K562 (cell line): ENCODE measurements around the gene TMEM120A. TPM values are rescaled to one million over a fixed set of nuclear protein-coding genes. Genes with fewer than 3 reads are reported as not detected.

ENCODE experiments used
- BRD9 ChIP-seq: fragments of 450-650 bp; IDR thresholded peaks from 2 replicates; pipeline ENCODE4 v1.6.1; 2018; ENCODE audit warnings: low read depth; ENCODE audit not compliant: partially characterized antibody
- CSDE1 ChIP-seq, 2 experiments: fragments of 450-650 bp; IDR thresholded peaks; 2 replicates each; pipeline ENCODE4 v1.6.1; 2016; ENCODE audit warnings: mild to moderate bottlenecking in 1 of 2
- DACH1 ChIP-seq: fragments of 450-650 bp; IDR thresholded peaks from 2 replicates; pipeline ENCODE4 v1.6.1; 2018; ENCODE audit not compliant: partially characterized antibody
- ESRRA ChIP-seq: fragments of 450-650 bp; IDR thresholded peaks from 2 replicates; pipeline ENCODE4 v1.6.1; 2014; ENCODE audit warnings: low read depth, mild to moderate bottlenecking, moderate library complexity, borderline replicate concordance
- FOXP1 ChIP-seq: sonication (generic); formaldehyde crosslinking; IDR thresholded peaks from 2 replicates; pipeline ENCODE4 v1.8.0; 2022; ENCODE audit warnings: mild to moderate bottlenecking, missing genetic modification reagents
- HNRNPL ChIP-seq: fragments of 200-400 bp; formaldehyde crosslinking; IDR thresholded peaks from 2 replicates; pipeline ENCODE4 v1.6.1; 2017; ENCODE audit warnings: low read depth, mild to moderate bottlenecking, low read length
- JUN ChIP-seq, 2 experiments: sonication (generic) in 1 of 2; formaldehyde crosslinking in 1 of 2; IDR thresholded peaks; 2 replicates each; pipeline versions ENCODE4 v1.6.1 to v1.8.0; 2012 to 2022; ENCODE audit warnings: borderline replicate concordance in 2 of 2, mild to moderate bottlenecking in 2 of 2, improper control_type of control experiment in 1 of 2, low read depth in 1 of 2, low read length in 1 of 2, missing genetic modification reagents in 1 of 2
- MCM7 ChIP-seq, 2 experiments: fragments of 450-650 bp; IDR thresholded peaks; 2 replicates each; pipeline ENCODE4 v1.6.1; 2016 to 2018
- MYBL2 ChIP-seq, 2 experiments: fragments of 450-650 bp in 1 of 2; sonication (generic) in 1 of 2; formaldehyde crosslinking in 1 of 2; IDR thresholded peaks; 2 replicates each; pipeline versions ENCODE4 v1.6.1 to v1.8.1; 2017 to 2022; ENCODE audit warnings: borderline replicate concordance in 1 of 2, inconsistent platforms in 1 of 2, low read depth in 1 of 2, mild to moderate bottlenecking in 1 of 2, missing genetic modification reagents in 1 of 2, moderate library complexity in 1 of 2
- OTX1 ChIP-seq: fragments of 450-650 bp; formaldehyde crosslinking; IDR thresholded peaks from 2 replicates; pipeline ENCODE4 v1.4.0; 2022; ENCODE audit warnings: mild to moderate bottlenecking
- PURB ChIP-seq: sonication (generic); formaldehyde crosslinking; IDR thresholded peaks from 2 replicates; pipeline ENCODE4 v1.9.0; 2021; ENCODE audit warnings: low read depth, mild to moderate bottlenecking, missing genetic modification reagents
- RAD51 ChIP-seq: fragments of 450-650 bp; IDR thresholded peaks from 2 replicates; pipeline ENCODE4 v1.7.1; 2016; ENCODE audit warnings: low read depth, mild to moderate bottlenecking, borderline replicate concordance
- SAFB ChIP-seq: fragments of 200-400 bp; formaldehyde crosslinking; IDR thresholded peaks from 2 replicates; pipeline ENCODE4 v1.6.1; 2017; ENCODE audit warnings: low read depth, low read length, borderline replicate concordance
- SAFB2 ChIP-seq: fragments of 200-400 bp; formaldehyde crosslinking; IDR thresholded peaks from 2 replicates; pipeline ENCODE4 v1.6.1; 2018; ENCODE audit warnings: borderline replicate concordance, low read length, low read depth, moderate library complexity; ENCODE audit not compliant: severe bottlenecking
- SMARCA4 ChIP-seq: fragments of 450-650 bp; IDR thresholded peaks from 2 replicates; pipeline ENCODE4 v1.6.1; 2016
- SRSF9 ChIP-seq: fragments of 200-400 bp; formaldehyde crosslinking; IDR thresholded peaks from 2 replicates; pipeline ENCODE4 v1.6.1; 2017; ENCODE audit warnings: low read depth, low read length, borderline replicate concordance
- TBP ChIP-seq: optimal IDR thresholded peaks from 2 replicates; pipeline ENCODE3; 2011; ENCODE audit warnings: low read depth, low read length, improper control_type of control experiment
- TCF3 ChIP-seq: sonication (generic); formaldehyde crosslinking; IDR thresholded peaks from 2 replicates; pipeline ENCODE4 v1.4.0; 2020; ENCODE audit warnings: mild to moderate bottlenecking, missing genetic modification reagents
- U2AF2 ChIP-seq: fragments of 200-400 bp; formaldehyde crosslinking; optimal IDR thresholded peaks from 2 replicates; pipeline ENCODE3; 2017; ENCODE audit warnings: low read depth, mild to moderate bottlenecking, low read length
- ZNF324 ChIP-seq: fragments of 250-450 bp; sonication (Bioruptor Pico); IDR thresholded peaks from 2 replicates; pipeline ENCODE4 v1.4.0; 2020; ENCODE audit warnings: mild to moderate bottlenecking
- ZNF699 ChIP-seq: fragments of 250-450 bp; sonication (Bioruptor Pico); IDR thresholded peaks from 2 replicates; pipeline ENCODE4 v1.8.0; 2021; ENCODE audit warnings: mild to moderate bottlenecking, moderate library complexity; ENCODE audit not compliant: insufficient replicate concordance
- ZNF717 ChIP-seq: fragments of 250-450 bp; sonication (Bioruptor Pico); IDR thresholded peaks from 2 replicates; pipeline ENCODE4 v1.5.0; 2021
- polyA plus RNA-seq, 8 experiments: library from polyadenylated mRNA; depleted of rRNA in 4 of 8; stranded (reverse) in 5 of 8; unstranded in 3 of 8; fragments of >200 nt; fragmentation: Nextera tagmentation in 2 of 8; fragmentation: Illumina TruSeq in 1 of 8; extraction: Ambion mirVana in 2 of 8; extraction: Trizol in 1 of 8; gene quantifications; 2 replicates each; pipeline versions ENCODE4 v1.2.1 to v1.2.3, GENCODE V29; 2011 to 2014; ENCODE audit warnings: inconsistent platforms in 1 of 8, missing spikeins in 1 of 8
- total RNA-seq, 7 experiments: library from RNA; depleted of rRNA in 6 of 7; stranded (reverse); fragments of >200 nt in 6 of 7; fragmentation: Illumina TruSeq in 2 of 7; extraction: Trizol in 2 of 7; gene quantifications; 2 replicates each; pipeline versions ENCODE4 v1.2.1 to v1.2.3, GENCODE V29; 2011 to 2021; ENCODE audit warnings: low replicate concordance in 1 of 7
- TF ChIP-seq, protein P1 (sequence below): fragments of 450-650 bp; formaldehyde crosslinking; IDR thresholded peaks from 2 replicates; pipeline ENCODE4 v1.4.0; 2020; ENCODE audit warnings: mild to moderate bottlenecking, moderate library complexity
- TF ChIP-seq, protein P2 (sequence below): sonication (generic); formaldehyde crosslinking; IDR thresholded peaks from 2 replicates; pipeline ENCODE4 v1.8.0; 2023; ENCODE audit warnings: mild to moderate bottlenecking, missing genetic modification reagents
- TF ChIP-seq, protein P3 (sequence below): fragments of 250-450 bp; sonication (Bioruptor Pico); IDR thresholded peaks from 2 replicates; pipeline ENCODE4 v1.9.0; 2021; ENCODE audit warnings: mild to moderate bottlenecking

TMEM120A gene
- total and polyA plus RNA-seq, 9 of the 15 experiments (the other 6 are each of a cell fraction or from before 2014, with no cell fraction given), result 2.3 to 90.2 (median 22.9) TPM

- TF ChIP-seq JUN (IDR thresholded peaks at IDR 0.05; ENCODE audit: borderline replicate concordance, low read depth, low read length), result peak; percentile 55; the same call in 1 of the 2 replicates
- no peak for TF ChIP-seq JUN (CRISPR knock-in tag; IDR thresholded peaks at IDR 0.05; ENCODE audit: borderline replicate concordance)
- peak; percentile 67 for TF ChIP-seq DACH1
- TF ChIP-seq, protein P1, sequence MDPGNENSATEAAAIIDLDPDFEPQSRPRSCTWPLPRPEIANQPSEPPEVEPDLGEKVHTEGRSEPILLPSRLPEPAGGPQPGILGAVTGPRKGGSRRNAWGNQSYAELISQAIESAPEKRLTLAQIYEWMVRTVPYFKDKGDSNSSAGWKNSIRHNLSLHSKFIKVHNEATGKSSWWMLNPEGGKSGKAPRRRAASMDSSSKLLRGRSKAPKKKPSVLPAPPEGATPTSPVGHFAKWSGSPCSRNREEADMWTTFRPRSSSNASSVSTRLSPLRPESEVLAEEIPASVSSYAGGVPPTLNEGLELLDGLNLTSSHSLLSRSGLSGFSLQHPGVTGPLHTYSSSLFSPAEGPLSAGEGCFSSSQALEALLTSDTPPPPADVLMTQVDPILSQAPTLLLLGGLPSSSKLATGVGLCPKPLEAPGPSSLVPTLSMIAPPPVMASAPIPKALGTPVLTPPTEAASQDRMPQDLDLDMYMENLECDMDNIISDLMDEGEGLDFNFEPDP (CRISPR knock-in tag), result no peak
- TF ChIP-seq U2AF2, result no peak
- no peak for TF ChIP-seq MCM7 (IDR thresholded peaks at IDR 0.05)
- TF ChIP-seq, protein P2, sequence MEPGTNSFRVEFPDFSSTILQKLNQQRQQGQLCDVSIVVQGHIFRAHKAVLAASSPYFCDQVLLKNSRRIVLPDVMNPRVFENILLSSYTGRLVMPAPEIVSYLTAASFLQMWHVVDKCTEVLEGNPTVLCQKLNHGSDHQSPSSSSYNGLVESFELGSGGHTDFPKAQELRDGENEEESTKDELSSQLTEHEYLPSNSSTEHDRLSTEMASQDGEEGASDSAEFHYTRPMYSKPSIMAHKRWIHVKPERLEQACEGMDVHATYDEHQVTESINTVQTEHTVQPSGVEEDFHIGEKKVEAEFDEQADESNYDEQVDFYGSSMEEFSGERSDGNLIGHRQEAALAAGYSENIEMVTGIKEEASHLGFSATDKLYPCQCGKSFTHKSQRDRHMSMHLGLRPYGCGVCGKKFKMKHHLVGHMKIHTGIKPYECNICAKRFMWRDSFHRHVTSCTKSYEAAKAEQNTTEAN, result no peak
- TF ChIP-seq, protein P3, sequence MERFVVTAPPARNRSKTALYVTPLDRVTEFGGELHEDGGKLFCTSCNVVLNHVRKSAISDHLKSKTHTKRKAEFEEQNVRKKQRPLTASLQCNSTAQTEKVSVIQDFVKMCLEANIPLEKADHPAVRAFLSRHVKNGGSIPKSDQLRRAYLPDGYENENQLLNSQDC (CRISPR knock-in tag), result no peak
- no peak for TF ChIP-seq CSDE1 (IDR thresholded peaks at IDR 0.05)
- 0 out of 2 replicates have a peak, but pooled peaks have one; percentile 3 for TF ChIP-seq OTX1 (CRISPR knock-in tag)
- TF ChIP-seq SMARCA4, result peak; percentile 74; the same call in 1 of the 2 replicates
- no peak for TF ChIP-seq ZNF717 (CRISPR knock-in tag)
- TF ChIP-seq SRSF9, result no peak
- no peak for TF ChIP-seq HNRNPL
- no peak for TF ChIP-seq FOXP1 (CRISPR knock-in tag)
- no peak for TF ChIP-seq PURB (CRISPR knock-in tag)
- no peak for TF ChIP-seq RAD51
- no peak for TF ChIP-seq MYBL2 (IDR thresholded peaks at IDR 0.05; ENCODE audit: low read depth)
- no peak for TF ChIP-seq MYBL2 (CRISPR knock-in tag; IDR thresholded peaks at IDR 0.05; ENCODE audit: borderline replicate concordance)
- TF ChIP-seq SAFB2, result no peak
- peak; percentile 96 for TF ChIP-seq ESRRA
- no peak for TF ChIP-seq TBP
- TF ChIP-seq SAFB, result no peak
- no peak for TF ChIP-seq BRD9
- peak; percentile 32; the same call in 1 of the 2 replicates for TF ChIP-seq TCF3
- no peak for TF ChIP-seq ZNF699 (CRISPR knock-in tag)
- no peak for TF ChIP-seq ZNF324
Measured at GRCh38 chr7:75945297-75946168, 48.9 kb downstream of the TMEM120A start (continued).
